Breast epithelium (tissue), 4 donors: Measurements from ENCODE around the gene TLE1. TPM values are rescaled to one million over a fixed set of nuclear protein-coding genes. Genes with fewer than 3 reads are reported as not detected.
"Not testable (repeated sequence)": the region's sequence is repeated elsewhere in the genome, so short reads cannot be mapped to it uniquely, and the experiment has no call there.

Experiments
- DNase-seq, 2 donors: peaks; one replicate each; pipeline ENCODE4 v3.0.0-alpha.2; 2019; ENCODE audit warnings: low spot score in 2 of 2
- H3K27ac ChIP-seq, 2 donors: fragments of 200-600 bp; sonication (generic) in 1 of 2; one replicate each; pipeline ENCODE4 v1.5.1; 2016 to 2019; ENCODE audit warnings: mild to moderate bottlenecking in 1 of 2
- H3K27me3 ChIP-seq, 2 donors: fragments of 200-600 bp; sonication (generic) in 1 of 2; one replicate each; pipeline versions ENCODE4 v1.5.1 to v1.6.0; 2017 to 2019; ENCODE audit warnings: control low read depth in 1 of 2, mild to moderate bottlenecking in 1 of 2
- H3K36me3 ChIP-seq: fragments of 200-600 bp; one replicate; pipeline ENCODE4 v1.5.1; 2019
- H3K4me1 ChIP-seq, 2 donors: fragments of 200-600 bp; sonication (generic); one replicate each; pipeline ENCODE4 v1.5.1; 2016 to 2019; ENCODE audit warnings: control low read depth in 1 of 2
- H3K4me3 ChIP-seq, 3 donors: fragments of 200-600 bp; sonication (generic); 1 replicate in 2 of 3; 2 replicates in 1 of 3; pipeline ENCODE4 v1.5.1; 2016 to 2019; ENCODE audit warnings: mild to moderate bottlenecking in 3 of 3, moderate library complexity in 2 of 3
- H3K9me3 ChIP-seq, 2 donors: fragments of 200-600 bp; sonication (generic) in 1 of 2; one replicate each; pipeline ENCODE4 v1.5.1; 2016 to 2019; ENCODE audit warnings: control low read depth in 1 of 2
- CTCF ChIP-seq, 3 donors: fragments of 450-650 bp; IDR thresholded peaks; one replicate each; pipeline ENCODE4 v1.5.1; 2016 to 2017; ENCODE audit warnings: antibody characterized with exemption in 3 of 3, mild to moderate bottlenecking in 3 of 3, moderate library complexity in 3 of 3
- POLR2A ChIP-seq: fragments of 450-650 bp; IDR thresholded peaks from one replicate; pipeline ENCODE4 v1.6.1; 2016; ENCODE audit warnings: antibody characterized with exemption, mild to moderate bottlenecking, moderate library complexity
- POLR2AphosphoS5 ChIP-seq, 3 donors: sonication (generic); formaldehyde crosslinking; IDR thresholded peaks; one replicate each; pipeline ENCODE4 v1.6.1; 2017; ENCODE audit warnings: antibody characterized with exemption in 3 of 3
- intact Hi-C: fragments of 100-400 bp; cut with DNase I; formaldehyde crosslinking; loops from one replicate; pipeline ENCODE4 v1.15.1; 2023; ENCODE audit warnings: low total_unique reads
- total RNA-seq, 3 donors: library from RNA; depleted of rRNA; stranded (reverse); fragments of >200 nt; gene quantifications; one replicate each; pipeline ENCODE4 v1.1.0, GENCODE V29; 2016

TLE1 gene
- 10 to 100 TPM; 41.1 to 52.1 (median 47.4) TPM for total RNA-seq

- TF ChIP-seq POLR2A, result peak; percentile 29
- peak in 2 of 3 donors; percentile 20 to 25 for TF ChIP-seq CTCF (IDR thresholded peaks at IDR 0.05)
- peak; percentile 82 to 95 (median 87) for TF ChIP-seq POLR2AphosphoS5 (IDR thresholded peaks at IDR 0.05)
- Histone ChIP-seq H3K36me3 (no peaks in the 10 kb centered on the region), H3K9me3 (no peaks in the 10 kb centered on the region), H3K27me3 (no peaks in the 10 kb centered on the region), H3K4me3 (peak within 1 kb of the TSS; percentile 80 to 90 (median 84)), H3K27ac (peak within 1 kb of the TSS; percentile 92 to 93), H3K4me1 (peaks cover 0 to 6% of the 10 kb centered on the region in 2 donors)
- intact Hi-C loops, result no loop called here
- peak; percentile 98 to 99 for DNase-seq
Measured at GRCh38 chr9:81689343-81690175, at the start of gene TLE1. TSS of gene TLE1 (minus strand) at chr9:81689547. CDS start at chr9:81688240, 1,307 bp downstream.

- DNase-seq, result peak in 1 of 2 donors; percentile 51
- H3K4me1 ChIP-seq, result peaks cover 0 to 4% of the 10 kb centered on the region in 2 donors
- no peaks in the 10 kb centered on the region for H3K9me3 ChIP-seq
- intact Hi-C loops, result no loop called here
- no peak for TF ChIP-seq CTCF (IDR thresholded peaks at IDR 0.05)
- no peak for TF ChIP-seq POLR2A
- TF ChIP-seq POLR2AphosphoS5 (IDR thresholded peaks at IDR 0.05), result no peak
- H3K27me3 ChIP-seq, result no peaks in the 10 kb centered on the region
- H3K36me3 ChIP-seq, result no peaks in the 10 kb centered on the region
- H3K4me3 ChIP-seq, result no peak overlapping the region
- H3K27ac ChIP-seq, result peak overlapping the region in 1 of 2 donors; percentile 54
Measured at GRCh38 chr9:81737871-81738507, 48.6 kb upstream of the TLE1 start.

GRCh38 chr9:81730498-81730897 lies 41.2 kb upstream of the TLE1 start:
- H3K27me3 ChIP-seq, intact Hi-C loops, H3K4me3 ChIP-seq, H3K4me1 ChIP-seq, H3K36me3 ChIP-seq, DNase-seq, H3K27ac ChIP-seq, H3K9me3 ChIP-seq: not testable (repeated sequence)

- intact Hi-C loops, result no loop called here
- TF ChIP-seq CTCF (IDR thresholded peaks at IDR 0.05) (no peak), POLR2A (no peak), POLR2AphosphoS5 (IDR thresholded peaks at IDR 0.05) (no peak)
- Histone ChIP-seq H3K9me3 (no peaks in the 10 kb centered on the region), H3K36me3 (no peaks in the 10 kb centered on the region), H3K27me3 (no peaks in the 10 kb centered on the region), H3K27ac (no peak overlapping the region), H3K4me3 (no peak overlapping the region), H3K4me1 (no peaks in the 10 kb centered on the region)
- DNase-seq, result no peak
Measured at GRCh38 chr9:81729135-81729534, 39.8 kb upstream of the TLE1 start.

GRCh38 chr9:81724242-81724889 lies 35.0 kb upstream of the TLE1 start:
- no peaks in the 10 kb centered on the region for H3K9me3 ChIP-seq
- H3K27ac ChIP-seq, result no peak overlapping the region
- intact Hi-C loops, result no loop called here
- H3K4me3 ChIP-seq, result no peak overlapping the region
- H3K27me3 ChIP-seq, result no peaks in the 10 kb centered on the region
- no peak for TF ChIP-seq POLR2A
- no peak for TF ChIP-seq POLR2AphosphoS5 (IDR thresholded peaks at IDR 0.05)
- no peak for TF ChIP-seq CTCF (IDR thresholded peaks at IDR 0.05)
- H3K36me3 ChIP-seq, result no peaks in the 10 kb centered on the region
- H3K4me1 ChIP-seq, result no peaks in the 10 kb centered on the region
- no peak for DNase-seq
